ENCODE measurements around the gene VIL1. TPM values are rescaled to one million over a fixed set of nuclear protein-coding genes. Genes with fewer than 3 reads are reported as not detected.

VIL1 gene
- total and polyA plus RNA-seq, 2 of the 4 experiments (the other 2 are of a cell fraction) = not detected

GRCh38 chr2:218435003-218435982, 16.4 kb downstream of the VIL1 start:
- Histone ChIP-seq H3K27me3 (ENCODE audit: control insufficient read depth, insufficient read depth, low read length) (peaks cover 17% of the 10 kb centered on the region), H4K5ac (ENCODE audit: low read depth, low read length) (no peak overlapping the region), H3K27ac (ENCODE audit: insufficient read depth, low read length) (no peak overlapping the region), H4K20me1 (ENCODE audit: insufficient read depth, low read length) (no peaks in the 10 kb centered on the region; the same call in 1 of the 2 replicates), H2BK120ac (ENCODE audit: low read depth, low read length) (no peak overlapping the region), H3K56ac (ENCODE audit: extremely low read depth, insufficient read depth, low read length) (no peak overlapping the region), H3K79me1 (ENCODE audit: low read depth in 1 of 2, low read length in 2 of 2) (no peaks in the 10 kb centered on the region), H2BK20ac (ENCODE audit: low read depth, low read length) (no peak overlapping the region), H3K4me1 (ENCODE audit: control insufficient read depth, insufficient read depth, low read length) (peaks cover 2% of the 10 kb centered on the region; the same call in 1 of the 2 replicates), H2AFZ (replicated peaks; ENCODE audit: low read length, poor library complexity) (no peak overlapping the region), H4K91ac (ENCODE audit: insufficient read depth, low read depth, low read length) (no peak overlapping the region), H3K4ac (ENCODE audit: low read depth, low read length) (no peak overlapping the region), H2AK9ac (replicated peaks; ENCODE audit: low read depth, low read length, poor library complexity) (no peak overlapping the region), H3K9ac (ENCODE audit: low read depth, low read length) (no peak overlapping the region), H3K14ac (replicated peaks; ENCODE audit: low read depth, low read length) (no peak overlapping the region), H3K18ac (ENCODE audit: low read depth, low read length) (no peak overlapping the region), H3K9me1 (ENCODE audit: insufficient read depth, low read length) (no peaks in the 10 kb centered on the region), H3K4me2 (ENCODE audit: low read depth, low read length) (no peak overlapping the region), H2AK5ac (ENCODE audit: low read depth, low read length) (no peak overlapping the region), H4K8ac (ENCODE audit: low read depth in 2 of 2, low read length in 2 of 2) (no peak overlapping the region), H3K9me3 (ENCODE audit: control insufficient read depth, insufficient read depth, low read length) (no peaks in the 10 kb centered on the region), H3K4me3 (ENCODE audit: insufficient read depth, low read depth, low read length) (no peak overlapping the region), H3K36me3 (ENCODE audit: control insufficient read depth, insufficient read depth, low read length) (no peaks in the 10 kb centered on the region), H3K23ac (ENCODE audit: low read depth, low read length) (no peak overlapping the region), H2BK15ac (ENCODE audit: low read depth, low read length) (no peak overlapping the region), H2BK5ac (ENCODE audit: low read depth, low read length, poor library complexity, severe bottlenecking) (no peak overlapping the region)
- dilution Hi-C loops (cut with HindIII; ENCODE audit: low sequenced_read_pairs, unreplicated experiment) = no loop called here
- WGBS, 2 experiments (ENCODE audit: extremely low coverage in 2 of 2, insufficient read length in 1 of 2) = 44% methylated on average over 2 of the region's 11 CpGs; no CpG with 5 or more reads in 1 of the 2 experiments
- no TSS peak for BruUV-seq (replicated peaks)
- ChIA-PET CTCF (no interaction called here), POLR2A (ENCODE audit: unreplicated experiment) (no interaction called here)
- TF ChIP-seq RCOR1 (IDR thresholded peaks at IDR 0.05; ENCODE audit: insufficient replicate concordance, low read length) = no peak
- peak; percentile 48; the same call in 1 of the 2 replicates for TF ChIP-seq CEBPB (IDR thresholded peaks at IDR 0.05; ENCODE audit: low read depth, low read length)
- intact Hi-C loops (cut with micrococcal nuclease) = no loop called here
- in situ Hi-C loops (cut with MboI; ENCODE audit: low sequenced_read_pairs) = no loop called here
- ATAC-seq (ENCODE audit: low read depth) (peak; percentile 87), DNase-seq (peak; percentile 6)
